ENCODE results near the gene FGF4. TPM values are rescaled to one million over a fixed set of nuclear protein-coding genes. Genes with fewer than 3 reads are reported as not detected.

FGF4 gene
- total and polyA plus RNA-seq, 2 donors from 2014 or later = not detected

DNA sequence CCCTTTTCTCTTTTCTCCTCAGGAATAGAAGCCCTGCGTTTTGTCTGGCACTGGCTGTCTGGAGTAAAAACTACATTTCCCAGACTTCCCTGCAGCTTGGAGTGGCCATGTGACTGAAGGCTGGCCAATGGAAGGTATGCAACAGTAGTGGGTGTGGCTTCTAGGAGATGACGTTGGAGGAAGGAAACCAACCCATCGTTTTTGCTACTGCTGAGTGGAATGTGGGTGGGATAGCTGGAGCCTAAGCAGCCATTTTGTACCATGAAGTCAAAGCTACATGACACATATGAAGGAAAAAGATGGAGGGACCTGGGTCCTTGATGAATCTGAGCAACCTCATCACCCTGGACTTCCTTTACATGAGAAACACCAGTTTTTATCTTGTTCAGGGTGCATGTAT is 24.4 kb upstream of the FGF4 start:
- DNase-seq (peak in 2 of 5 donors; percentile 33 to 39), FAIRE-seq (no peak)
- Histone ChIP-seq H3K36me3 (ENCODE audit: control insufficient read depth in 2 of 3, insufficient read depth in 3 of 3, low read length in 3 of 3) (no peaks in the 10 kb centered on the region), H3K9me3 (ENCODE audit: control insufficient read depth in 2 of 3, insufficient read depth in 1 of 3, low read length in 3 of 3) (peaks cover 0 to 5% (median 0%) of the 10 kb centered on the region in 3 donors), H3K27ac (ENCODE audit: low read depth in 2 of 2, low read length in 2 of 2) (no peak overlapping the region), H3K4me3 (ENCODE audit: low read length in 3 of 3) (no peak overlapping the region), H3K4me1 (ENCODE audit: control insufficient read depth in 2 of 3, insufficient read depth in 2 of 3, low read depth in 1 of 3, low read length in 3 of 3) (no peaks in the 10 kb centered on the region), H3K9ac (ENCODE audit: low read length in 3 of 3) (no peak overlapping the region), H3K27me3 (ENCODE audit: control insufficient read depth, insufficient read depth, low read length) (no peaks in the 10 kb centered on the region)
- intact Hi-C loops (cut with DNase I) = no loop called here
- TF ChIP-seq, protein P1, sequence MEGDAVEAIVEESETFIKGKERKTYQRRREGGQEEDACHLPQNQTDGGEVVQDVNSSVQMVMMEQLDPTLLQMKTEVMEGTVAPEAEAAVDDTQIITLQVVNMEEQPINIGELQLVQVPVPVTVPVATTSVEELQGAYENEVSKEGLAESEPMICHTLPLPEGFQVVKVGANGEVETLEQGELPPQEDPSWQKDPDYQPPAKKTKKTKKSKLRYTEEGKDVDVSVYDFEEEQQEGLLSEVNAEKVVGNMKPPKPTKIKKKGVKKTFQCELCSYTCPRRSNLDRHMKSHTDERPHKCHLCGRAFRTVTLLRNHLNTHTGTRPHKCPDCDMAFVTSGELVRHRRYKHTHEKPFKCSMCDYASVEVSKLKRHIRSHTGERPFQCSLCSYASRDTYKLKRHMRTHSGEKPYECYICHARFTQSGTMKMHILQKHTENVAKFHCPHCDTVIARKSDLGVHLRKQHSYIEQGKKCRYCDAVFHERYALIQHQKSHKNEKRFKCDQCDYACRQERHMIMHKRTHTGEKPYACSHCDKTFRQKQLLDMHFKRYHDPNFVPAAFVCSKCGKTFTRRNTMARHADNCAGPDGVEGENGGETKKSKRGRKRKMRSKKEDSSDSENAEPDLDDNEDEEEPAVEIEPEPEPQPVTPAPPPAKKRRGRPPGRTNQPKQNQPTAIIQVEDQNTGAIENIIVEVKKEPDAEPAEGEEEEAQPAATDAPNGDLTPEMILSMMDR (IDR thresholded peaks at IDR 0.05; ENCODE audit: borderline replicate concordance, extremely low read depth, insufficient read depth) = no peak

DNA sequence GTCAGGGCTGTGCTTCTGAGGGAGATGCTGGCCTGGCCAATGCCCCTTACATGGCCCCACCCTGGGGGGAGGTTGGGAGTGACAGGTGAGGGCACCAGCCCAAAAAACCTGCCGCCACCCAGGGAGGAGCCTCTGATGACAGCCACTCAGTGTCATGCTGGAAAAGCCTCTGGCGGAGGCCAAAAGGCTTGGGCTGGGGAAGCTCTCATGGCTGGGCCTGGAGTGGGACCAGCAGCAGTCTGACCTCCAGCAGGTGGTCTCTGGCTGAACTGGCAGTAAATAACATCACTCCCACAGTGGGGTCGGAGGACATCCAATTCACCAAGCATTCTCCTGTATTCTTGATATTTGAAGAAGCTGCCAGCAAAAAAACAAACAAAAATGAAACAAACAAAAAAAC is 24.0 kb upstream of the FGF4 start:
- DNase-seq (no peak), FAIRE-seq (no peak)
- Histone ChIP-seq H3K36me3 (ENCODE audit: control insufficient read depth in 2 of 3, insufficient read depth in 3 of 3, low read length in 3 of 3) (no peaks in the 10 kb centered on the region), H3K27me3 (ENCODE audit: control insufficient read depth, insufficient read depth, low read length) (no peaks in the 10 kb centered on the region), H3K4me1 (ENCODE audit: control insufficient read depth in 2 of 3, insufficient read depth in 2 of 3, low read depth in 1 of 3, low read length in 3 of 3) (no peaks in the 10 kb centered on the region), H3K9ac (ENCODE audit: low read length in 3 of 3) (no peak overlapping the region), H3K9me3 (ENCODE audit: control insufficient read depth in 2 of 3, insufficient read depth in 1 of 3, low read length in 3 of 3) (peaks cover 0 to 5% (median 0%) of the 10 kb centered on the region in 3 donors), H3K27ac (ENCODE audit: low read depth in 2 of 2, low read length in 2 of 2) (no peak overlapping the region), H3K4me3 (ENCODE audit: low read length in 3 of 3) (no peak overlapping the region)
- intact Hi-C loops (cut with DNase I) = no loop called here
- TF ChIP-seq, protein P1 (IDR thresholded peaks at IDR 0.05; ENCODE audit: borderline replicate concordance, extremely low read depth, insufficient read depth) = no peak

DNA sequence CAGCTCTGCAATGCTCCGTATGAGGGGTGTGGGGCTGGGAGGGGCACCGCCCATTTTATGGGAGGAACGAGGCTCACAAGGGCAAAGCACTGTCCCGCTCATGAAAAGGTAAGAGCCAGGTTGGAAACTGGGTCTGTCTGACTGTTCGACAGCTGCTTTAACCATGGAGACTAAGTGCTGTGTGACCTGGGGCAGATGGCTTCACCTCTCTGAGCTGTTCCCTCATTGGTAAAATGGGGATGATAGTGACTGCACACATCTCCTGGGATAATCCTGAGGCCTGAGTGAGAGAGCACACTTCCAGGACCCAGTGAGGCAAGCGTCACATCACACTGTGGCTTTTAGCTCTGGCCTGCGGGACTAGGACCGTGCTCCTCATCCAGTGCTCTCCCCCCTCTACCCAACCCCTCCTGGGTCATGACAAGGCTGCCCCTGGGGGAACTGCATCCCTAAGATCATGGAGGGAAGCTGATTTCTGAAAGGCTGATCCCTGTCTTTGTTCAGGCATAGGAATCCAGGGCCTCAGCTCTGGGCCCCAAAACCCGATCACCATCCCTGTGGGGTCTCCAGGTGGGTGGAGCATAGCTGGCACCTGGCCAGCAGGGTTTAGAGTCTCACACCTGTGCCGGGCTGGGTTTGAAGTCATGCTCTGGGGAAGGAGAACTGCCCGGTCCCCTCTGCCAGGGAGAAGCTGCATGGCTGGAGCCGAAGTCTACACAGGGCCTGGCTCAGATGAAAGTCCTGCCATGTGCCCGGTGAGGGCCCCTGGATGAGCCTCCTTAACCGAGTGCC is 22.8 kb upstream of the FGF4 start:
- Histone ChIP-seq H3K4me1 (ENCODE audit: control insufficient read depth in 2 of 3, insufficient read depth in 2 of 3, low read depth in 1 of 3, low read length in 3 of 3) (no peaks in the 10 kb centered on the region), H3K4me3 (ENCODE audit: low read length in 3 of 3) (no peak overlapping the region), H3K9me3 (ENCODE audit: control insufficient read depth in 2 of 3, insufficient read depth in 1 of 3, low read length in 3 of 3) (peaks cover 0 to 5% (median 0%) of the 10 kb centered on the region in 3 donors), H3K36me3 (ENCODE audit: control insufficient read depth in 2 of 3, insufficient read depth in 3 of 3, low read length in 3 of 3) (no peaks in the 10 kb centered on the region), H3K27ac (ENCODE audit: low read depth in 2 of 2, low read length in 2 of 2) (no peak overlapping the region), H3K27me3 (ENCODE audit: control insufficient read depth, insufficient read depth, low read length) (no peaks in the 10 kb centered on the region), H3K9ac (ENCODE audit: low read length in 3 of 3) (no peak overlapping the region)
- TF ChIP-seq, protein P1 (IDR thresholded peaks at IDR 0.05; ENCODE audit: borderline replicate concordance, extremely low read depth, insufficient read depth) = no peak
- intact Hi-C loops (cut with DNase I) = no loop called here
- DNase-seq = no peak
- FAIRE-seq = no peak
